ENCODE measurements around the gene SRCIN1. TPM values are rescaled to one million over a fixed set of nuclear protein-coding genes. Genes with fewer than 3 reads are reported as not detected.

Gene SRCIN1
- total RNA-seq, 1 donor from 2014 or later, result 0.59 TPM

DNA sequence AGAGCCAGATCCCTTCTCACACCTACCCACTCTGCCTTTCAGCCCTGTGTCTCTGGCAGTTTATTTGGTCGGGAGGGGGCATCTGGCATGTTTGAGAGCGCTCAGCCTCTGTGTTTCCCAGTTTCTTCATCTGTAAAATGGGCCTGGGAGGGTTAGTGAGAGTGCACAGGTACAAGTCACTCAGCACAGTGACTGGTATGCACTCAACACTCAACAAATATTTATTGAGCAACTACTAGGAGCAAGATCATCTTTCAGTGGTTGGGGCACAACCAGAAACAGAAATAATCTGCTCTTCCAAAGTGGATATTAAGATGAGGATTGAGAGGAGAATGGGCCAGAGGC, 13.7 kb upstream of the SRCIN1 start:
- Mint-ChIP-seq H3K4me1 (ENCODE audit: unreplicated experiment) (peaks cover under 1% of the 10 kb centered on the region), H3K36me3 (ENCODE audit: low read depth, unreplicated experiment) (no peaks in the 10 kb centered on the region), H3K27me3 (ENCODE audit: unreplicated experiment) (peaks cover 4% of the 10 kb centered on the region), H3K4me3 (ENCODE audit: unreplicated experiment) (no peak overlapping the region), H3K9me3 (ENCODE audit: unreplicated experiment) (no peaks in the 10 kb centered on the region), H3K27ac (ENCODE audit: unreplicated experiment) (no peak overlapping the region)
- TF ChIP-seq CTCF (IDR thresholded peaks at IDR 0.05; ENCODE audit: unreplicated experiment), result no peak
- no peak for DNase-seq (ENCODE audit: low spot score)

GRCh38 chr17:38617967-38618760, 12.4 kb upstream of the SRCIN1 start:
- Mint-ChIP-seq H3K27me3 (ENCODE audit: unreplicated experiment) (peaks cover 9% of the 10 kb centered on the region), H3K36me3 (ENCODE audit: low read depth, unreplicated experiment) (no peaks in the 10 kb centered on the region), H3K4me3 (ENCODE audit: unreplicated experiment) (no peak overlapping the region), H3K4me1 (ENCODE audit: unreplicated experiment) (peaks cover 8% of the 10 kb centered on the region), H3K9me3 (ENCODE audit: unreplicated experiment) (peaks cover 5% of the 10 kb centered on the region), H3K27ac (ENCODE audit: unreplicated experiment) (no peak overlapping the region)
- no peak for DNase-seq (ENCODE audit: low spot score)
- no peak for TF ChIP-seq CTCF (IDR thresholded peaks at IDR 0.05; ENCODE audit: unreplicated experiment)

DNA sequence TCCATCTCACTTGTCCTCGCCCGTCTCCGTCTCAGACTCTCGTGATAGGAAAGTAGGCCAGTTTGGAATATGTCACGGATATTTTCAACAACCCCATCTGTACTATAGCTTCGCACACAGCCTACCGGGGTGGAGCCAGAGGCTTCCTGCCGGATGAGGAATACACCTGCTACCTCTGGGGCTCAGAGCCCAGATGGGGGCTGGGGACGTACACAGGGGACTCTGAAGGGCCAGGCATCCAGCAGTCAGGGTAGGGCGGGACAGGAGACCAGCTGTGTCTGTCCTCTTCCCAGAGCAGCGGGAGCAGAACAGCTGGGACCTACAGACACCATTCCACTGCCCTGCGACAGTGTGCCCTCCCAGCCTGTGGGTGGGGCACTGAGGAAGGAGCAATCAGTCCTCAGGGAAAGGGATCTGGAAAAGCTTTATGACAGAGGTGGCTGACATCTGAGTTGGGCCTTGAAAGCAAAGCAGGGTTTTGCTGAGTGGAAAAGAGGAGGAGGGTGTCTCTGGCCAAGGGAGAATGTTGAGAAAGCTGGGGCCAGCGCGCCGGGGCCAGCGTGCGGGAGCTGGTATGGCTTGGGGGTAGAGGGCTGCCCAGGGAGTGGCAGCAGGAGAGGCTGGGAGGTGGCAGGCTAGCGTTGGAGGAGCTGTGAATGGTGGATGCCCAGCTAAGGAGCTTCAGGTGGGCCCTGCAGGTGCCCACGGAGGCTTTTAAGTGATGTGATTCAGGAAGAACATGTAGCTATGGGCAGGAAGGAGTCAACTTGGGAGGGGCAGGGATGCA, 11.5 kb upstream of the SRCIN1 start:
- H3K4me3 Mint-ChIP-seq (ENCODE audit: unreplicated experiment), result no peak overlapping the region
- H3K4me1 Mint-ChIP-seq (ENCODE audit: unreplicated experiment), result peaks cover 8% of the 10 kb centered on the region
- H3K36me3 Mint-ChIP-seq (ENCODE audit: low read depth, unreplicated experiment), result no peaks in the 10 kb centered on the region
- no peak overlapping the region for H3K27ac Mint-ChIP-seq (ENCODE audit: unreplicated experiment)
- peaks cover 5% of the 10 kb centered on the region for H3K9me3 Mint-ChIP-seq (ENCODE audit: unreplicated experiment)
- no peak for TF ChIP-seq CTCF (IDR thresholded peaks at IDR 0.05; ENCODE audit: unreplicated experiment)
- DNase-seq (ENCODE audit: low spot score), result no peak
- H3K27me3 Mint-ChIP-seq (ENCODE audit: unreplicated experiment), result peaks cover 9% of the 10 kb centered on the region

GRCh38 chr17:38616361-38616760, 10.6 kb upstream of the SRCIN1 start:
- H3K4me3 Mint-ChIP-seq (ENCODE audit: unreplicated experiment), result no peak overlapping the region
- H3K4me1 Mint-ChIP-seq (ENCODE audit: unreplicated experiment), result peaks cover 8% of the 10 kb centered on the region
- DNase-seq (ENCODE audit: low spot score), result no peak
- TF ChIP-seq CTCF (IDR thresholded peaks at IDR 0.05; ENCODE audit: unreplicated experiment), result no peak
- no peak overlapping the region for H3K27ac Mint-ChIP-seq (ENCODE audit: unreplicated experiment)
- H3K27me3 Mint-ChIP-seq (ENCODE audit: unreplicated experiment), result peaks cover 10% of the 10 kb centered on the region
- H3K36me3 Mint-ChIP-seq (ENCODE audit: low read depth, unreplicated experiment), result no peaks in the 10 kb centered on the region
- H3K9me3 Mint-ChIP-seq (ENCODE audit: unreplicated experiment), result peaks cover 5% of the 10 kb centered on the region

Data from endothelial cell (in vitro differentiated cells).